ENCODE data around the gene FHIP1B. TPM values are rescaled to one million over a fixed set of nuclear protein-coding genes. Genes with fewer than 3 reads are reported as not detected.

FHIP1B gene
- total and polyA plus RNA-seq, 4 experiments from 2014 or later: 12.0 to 50.8 (median 32.7) TPM

DNA sequence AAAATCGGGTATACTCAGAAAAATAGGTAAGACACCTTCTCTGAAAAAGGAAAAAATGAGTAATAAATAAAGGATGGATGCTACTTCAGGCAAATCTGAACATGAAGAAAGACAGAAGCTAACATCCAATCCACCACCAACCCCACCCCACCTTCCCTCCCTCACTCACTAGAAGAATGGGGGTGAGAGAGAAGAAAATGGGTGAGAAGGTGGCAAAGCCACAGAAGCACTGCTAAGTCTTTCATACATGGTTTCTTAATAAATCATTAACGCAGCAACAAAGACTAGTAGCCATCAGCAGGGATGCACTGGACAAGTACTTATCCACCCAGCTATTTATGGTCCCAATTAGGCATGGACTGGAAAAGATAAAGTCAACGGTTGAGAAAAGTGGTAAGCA, 5.9 kb downstream of the FHIP1B start:
- H3K9me3 ChIP-seq (ENCODE audit: control insufficient read depth in 1 of 2, low read length in 2 of 2): no peaks in the 10 kb centered on the region
- ChIA-PET CTCF (ENCODE audit: partially characterized antibody) (interaction anchor here (1.5 kb wide), 1 partner anchor 543 kb away, joined by 4 read pairs; the partner anchor contains the start of gene TRIM5), POLR2A (ENCODE audit: partially characterized antibody) (no interaction called here)
- Mint-ChIP-seq H3K4me3 (no peak overlapping the region), H3K4me1 (peaks cover 38 to 70% (median 60%) of the 10 kb centered on the region in 4 donors), H3K9me3 (no peaks in the 10 kb centered on the region), H3K36me3 (peaks cover 12 to 24% of the 10 kb centered on the region in 2 donors), H3K27me3 (no peaks in the 10 kb centered on the region), H3K27ac (no peak overlapping the region)
- H3K27me3 ChIP-seq (ENCODE audit: insufficient read depth, low read length): no peaks in the 10 kb centered on the region
- H3K36me3 ChIP-seq (ENCODE audit: insufficient read depth, low read length): peaks cover 10% of the 10 kb centered on the region
- no peak overlapping the region for H3K4me3 ChIP-seq (ENCODE audit: low read length in 2 of 2)
- intact Hi-C loops (cut with micrococcal nuclease): no loop called here
- H3K4me1 ChIP-seq (ENCODE audit: insufficient read depth, low read length): peaks cover 23% of the 10 kb centered on the region
- no peak overlapping the region for H3K27ac ChIP-seq (ENCODE audit: low read depth, low read length)
- no peak for DNase-seq

DNA sequence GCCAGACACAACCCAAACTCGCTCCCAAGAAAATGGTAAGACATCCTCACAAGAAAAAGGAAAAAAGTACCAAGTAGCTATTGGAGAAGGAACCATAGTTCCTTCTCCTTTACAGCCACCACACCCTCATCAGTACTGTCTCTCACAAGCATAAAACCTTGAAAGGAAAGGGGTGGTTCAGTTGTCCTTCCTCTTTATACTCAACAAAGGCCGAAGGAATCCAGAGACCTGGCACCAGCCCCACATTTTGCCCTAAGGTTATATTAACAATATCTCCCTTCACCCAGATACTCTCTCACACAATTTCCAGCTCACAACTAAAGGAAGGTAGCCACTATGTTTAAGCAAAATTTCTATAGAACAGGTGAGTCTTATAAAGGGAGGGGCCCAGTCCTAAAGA, 8.5 kb downstream of the FHIP1B start:
- ChIA-PET POLR2A (ENCODE audit: partially characterized antibody) (no interaction called here), CTCF (ENCODE audit: partially characterized antibody) (interaction anchor here (1.3 kb wide), 1 partner anchor 8 kb away, joined by 4 read pairs; the partner anchor contains the start of gene FHIP1B)
- H3K27ac Mint-ChIP-seq: peak overlapping the region in 1 of 7 donors; percentile 64
- Histone ChIP-seq H3K4me1 (ENCODE audit: insufficient read depth, low read length) (peaks cover 16% of the 10 kb centered on the region), H3K27ac (ENCODE audit: low read depth, low read length) (no peak overlapping the region), H3K4me3 (ENCODE audit: low read length in 2 of 2) (no peak overlapping the region), H3K27me3 (ENCODE audit: insufficient read depth, low read length) (no peaks in the 10 kb centered on the region), H3K36me3 (ENCODE audit: insufficient read depth, low read length) (peaks cover 33% of the 10 kb centered on the region), H3K9me3 (ENCODE audit: control insufficient read depth in 1 of 2, low read length in 2 of 2) (no peaks in the 10 kb centered on the region)
- H3K36me3 Mint-ChIP-seq: peaks cover 32 to 47% of the 10 kb centered on the region in 2 donors
- intact Hi-C loops (cut with micrococcal nuclease): no loop called here
- no peak overlapping the region for H3K4me3 Mint-ChIP-seq
- no peaks in the 10 kb centered on the region for H3K27me3 Mint-ChIP-seq
- no peak for DNase-seq
- H3K9me3 Mint-ChIP-seq: no peaks in the 10 kb centered on the region
- H3K4me1 Mint-ChIP-seq: peaks cover 34 to 52% (median 44%) of the 10 kb centered on the region in 4 donors

DNA sequence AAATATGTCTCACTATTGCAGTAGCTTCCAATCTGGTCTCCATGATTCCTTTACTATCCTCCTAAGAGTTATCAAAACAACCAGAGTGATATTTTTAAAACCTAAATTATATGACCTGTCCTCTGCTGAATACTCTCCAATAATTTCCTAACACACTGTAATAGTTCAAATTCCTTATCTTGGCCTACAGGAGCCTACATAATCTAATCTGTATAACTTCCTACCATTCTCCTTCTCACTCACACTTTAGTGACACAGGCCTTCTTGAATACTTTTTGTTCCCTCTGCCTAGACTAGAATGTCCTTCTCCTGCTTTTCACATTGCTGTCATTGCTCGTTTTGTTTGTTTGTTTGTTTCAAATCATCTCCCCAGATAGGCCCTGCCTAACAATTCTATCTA, 9.4 kb downstream of the FHIP1B start:
- H3K4me1 Mint-ChIP-seq: peaks cover 32 to 49% (median 39%) of the 10 kb centered on the region in 4 donors

DNA sequence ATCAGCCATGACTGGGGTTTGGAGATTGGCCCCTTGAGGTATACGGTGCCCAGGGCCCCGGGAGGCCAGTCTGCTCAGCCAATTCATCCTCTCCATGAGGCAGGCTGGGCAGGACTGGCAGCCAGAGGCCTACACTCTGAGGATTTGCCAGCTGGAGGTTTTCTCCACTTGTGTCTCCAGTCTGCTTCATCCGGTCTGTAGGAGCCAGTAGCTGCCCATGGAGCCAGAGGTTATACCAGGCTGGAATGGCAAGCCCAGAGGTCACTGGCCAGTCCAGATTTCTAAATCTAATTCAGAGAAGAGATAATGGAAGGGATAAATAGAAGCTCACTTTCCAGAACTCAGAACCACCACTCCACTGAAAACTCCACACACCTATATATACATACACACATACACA, 10.0 kb downstream of the FHIP1B start:
- Histone ChIP-seq H3K9me3 (ENCODE audit: control insufficient read depth in 1 of 2, low read length in 2 of 2) (no peaks in the 10 kb centered on the region), H3K4me1 (ENCODE audit: insufficient read depth, low read length) (peaks cover 3% of the 10 kb centered on the region), H3K36me3 (ENCODE audit: insufficient read depth, low read length) (peaks cover 45% of the 10 kb centered on the region), H3K27me3 (ENCODE audit: insufficient read depth, low read length) (no peaks in the 10 kb centered on the region), H3K4me3 (ENCODE audit: low read length in 2 of 2) (no peak overlapping the region), H3K27ac (ENCODE audit: low read depth, low read length) (no peak overlapping the region)
- Mint-ChIP-seq H3K9me3 (no peaks in the 10 kb centered on the region), H3K36me3 (peaks cover 42 to 61% of the 10 kb centered on the region in 2 donors), H3K4me3 (no peak overlapping the region), H3K4me1 (peaks cover 27 to 49% (median 37%) of the 10 kb centered on the region in 4 donors), H3K27ac (no peak overlapping the region), H3K27me3 (no peaks in the 10 kb centered on the region)
- intact Hi-C loops (cut with micrococcal nuclease): no loop called here
- POLR2A ChIA-PET (ENCODE audit: partially characterized antibody): no interaction called here
- DNase-seq: no peak
- CTCF ChIA-PET (ENCODE audit: partially characterized antibody): no interaction called here

More for the DNA sequence above, 9.4 kb downstream of the FHIP1B start:
- Mint-ChIP-seq H3K4me3 (no peak overlapping the region), H3K36me3 (peaks cover 37 to 55% of the 10 kb centered on the region in 2 donors), H3K9me3 (no peaks in the 10 kb centered on the region), H3K27me3 (no peaks in the 10 kb centered on the region), H3K27ac (no peak overlapping the region)
- H3K4me3 ChIP-seq (ENCODE audit: low read length in 2 of 2): no peak overlapping the region
- H3K36me3 ChIP-seq (ENCODE audit: insufficient read depth, low read length): peaks cover 39% of the 10 kb centered on the region
- intact Hi-C loops (cut with micrococcal nuclease): no loop called here
- ChIA-PET POLR2A (ENCODE audit: partially characterized antibody) (no interaction called here), CTCF (ENCODE audit: partially characterized antibody) (interaction anchor here (1.3 kb wide), 1 partner anchor 9 kb away, joined by 4 read pairs; the partner anchor contains the start of gene FHIP1B)
- H3K27me3 ChIP-seq (ENCODE audit: insufficient read depth, low read length): no peaks in the 10 kb centered on the region
- H3K27ac ChIP-seq (ENCODE audit: low read depth, low read length): no peak overlapping the region
- DNase-seq: no peak
- H3K4me1 ChIP-seq (ENCODE audit: insufficient read depth, low read length): peaks cover 9% of the 10 kb centered on the region
- H3K9me3 ChIP-seq (ENCODE audit: control insufficient read depth in 1 of 2, low read length in 2 of 2): no peaks in the 10 kb centered on the region

DNA sequence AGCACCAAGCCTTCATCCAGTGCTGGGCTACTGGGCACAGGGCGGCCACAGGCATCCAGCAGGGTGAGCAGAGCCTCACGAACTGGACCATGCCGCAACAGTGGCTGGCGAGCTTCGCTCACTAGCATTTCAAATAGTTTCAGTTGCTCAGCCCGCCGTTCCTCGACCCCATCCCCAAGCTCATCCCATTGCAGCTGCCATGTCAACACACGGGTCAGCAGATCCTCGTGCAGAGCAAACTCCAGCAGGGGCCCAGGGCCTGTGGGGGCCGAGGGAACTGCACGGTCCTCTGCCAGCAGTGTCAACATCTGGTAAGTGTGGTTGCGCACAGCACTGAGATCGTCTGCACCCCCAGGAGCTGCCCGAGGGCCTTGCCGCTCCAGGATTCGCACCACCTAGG, 10.6 kb downstream of the FHIP1B start:
- CTCF ChIA-PET (ENCODE audit: partially characterized antibody): no interaction called here
- Histone ChIP-seq H3K27ac (ENCODE audit: low read depth, low read length) (no peak overlapping the region), H3K4me1 (ENCODE audit: insufficient read depth, low read length) (no peaks in the 10 kb centered on the region), H3K27me3 (ENCODE audit: insufficient read depth, low read length) (no peaks in the 10 kb centered on the region), H3K4me3 (ENCODE audit: low read length in 2 of 2) (no peak overlapping the region), H3K9me3 (ENCODE audit: control insufficient read depth in 1 of 2, low read length in 2 of 2) (no peaks in the 10 kb centered on the region), H3K36me3 (ENCODE audit: insufficient read depth, low read length) (peaks cover 50% of the 10 kb centered on the region)
- intact Hi-C loops (cut with micrococcal nuclease): no loop called here
- POLR2A ChIA-PET (ENCODE audit: partially characterized antibody): no interaction called here
- no peaks in the 10 kb centered on the region for H3K9me3 Mint-ChIP-seq
- H3K27me3 Mint-ChIP-seq: no peaks in the 10 kb centered on the region
- peaks cover 28 to 48% (median 36%) of the 10 kb centered on the region in 4 donors for H3K4me1 Mint-ChIP-seq
- no peak overlapping the region for H3K4me3 Mint-ChIP-seq
- no peak overlapping the region for H3K27ac Mint-ChIP-seq
- DNase-seq: no peak
- peaks cover 46 to 64% of the 10 kb centered on the region in 2 donors for H3K36me3 Mint-ChIP-seq

DNA sequence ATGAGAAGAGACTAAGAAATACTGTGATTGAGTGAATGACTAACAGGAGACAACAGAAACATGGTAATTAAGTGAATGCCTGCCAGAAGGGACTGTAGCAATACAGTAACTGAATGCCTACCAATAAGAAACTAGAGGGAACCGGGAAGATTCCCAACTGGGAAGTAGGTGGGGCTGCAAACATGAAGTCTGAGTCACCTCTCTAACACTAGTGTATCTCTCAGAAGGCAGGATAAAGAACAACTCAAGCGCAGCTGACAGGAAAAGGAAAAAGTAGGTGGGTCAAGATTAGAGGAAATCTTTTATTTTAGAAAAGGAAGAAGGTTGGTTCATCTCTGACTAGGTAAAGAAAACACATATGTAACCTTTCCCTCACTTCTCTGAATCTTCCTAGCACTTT, 15.1 kb downstream of the FHIP1B start:
- CTCF ChIA-PET (ENCODE audit: partially characterized antibody): no interaction called here
- Mint-ChIP-seq H3K27ac (peak overlapping the region in 4 of 7 donors; percentile 9 to 84 (median 60)), H3K9me3 (no peaks in the 10 kb centered on the region), H3K36me3 (peaks cover 57 to 82% of the 10 kb centered on the region in 2 donors), H3K27me3 (no peaks in the 10 kb centered on the region), H3K4me1 (peaks cover 9 to 17% (median 12%) of the 10 kb centered on the region in 4 donors), H3K4me3 (no peak overlapping the region)
- H3K4me1 ChIP-seq (ENCODE audit: insufficient read depth, low read length): no peaks in the 10 kb centered on the region
- H3K27ac ChIP-seq (ENCODE audit: low read depth, low read length): no peak overlapping the region
- no peaks in the 10 kb centered on the region for H3K9me3 ChIP-seq (ENCODE audit: control insufficient read depth in 1 of 2, low read length in 2 of 2)
- no peak for DNase-seq
- intact Hi-C loops (cut with micrococcal nuclease): no loop called here
- no peaks in the 10 kb centered on the region for H3K27me3 ChIP-seq (ENCODE audit: insufficient read depth, low read length)
- no peak overlapping the region for H3K4me3 ChIP-seq (ENCODE audit: low read length in 2 of 2)
- POLR2A ChIA-PET (ENCODE audit: partially characterized antibody): no interaction called here
- H3K36me3 ChIP-seq (ENCODE audit: insufficient read depth, low read length): peaks cover 72% of the 10 kb centered on the region

DNA sequence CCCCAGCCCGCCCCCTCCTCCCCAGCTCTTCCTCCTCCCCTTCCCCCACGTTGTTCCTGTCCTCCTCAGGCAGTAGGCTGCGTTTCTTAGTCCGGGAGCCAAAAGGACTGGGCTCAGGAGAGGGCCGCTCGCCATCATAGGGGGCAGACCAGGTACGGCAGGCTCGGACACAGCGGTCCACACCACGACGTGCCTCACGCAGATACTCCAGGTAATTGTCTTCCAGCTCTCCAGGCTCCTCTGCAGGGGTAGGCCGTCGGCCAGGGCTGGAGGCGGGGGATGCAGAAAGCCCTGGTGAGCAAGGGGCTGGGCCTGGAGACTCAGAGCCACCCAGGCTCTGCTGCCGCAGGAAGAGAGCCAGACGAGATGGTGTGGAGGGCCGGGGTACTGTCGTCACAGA, 16.7 kb downstream of the FHIP1B start:
- Histone ChIP-seq H3K27ac (ENCODE audit: low read depth, low read length) (no peak overlapping the region), H3K4me3 (ENCODE audit: low read length in 2 of 2) (no peak overlapping the region), H3K36me3 (ENCODE audit: insufficient read depth, low read length) (peaks cover 70% of the 10 kb centered on the region), H3K9me3 (ENCODE audit: control insufficient read depth in 1 of 2, low read length in 2 of 2) (no peaks in the 10 kb centered on the region), H3K27me3 (ENCODE audit: insufficient read depth, low read length) (no peaks in the 10 kb centered on the region), H3K4me1 (ENCODE audit: insufficient read depth, low read length) (no peaks in the 10 kb centered on the region)
- Mint-ChIP-seq H3K27ac (no peak overlapping the region), H3K27me3 (no peaks in the 10 kb centered on the region), H3K36me3 (peaks cover 52 to 72% of the 10 kb centered on the region in 2 donors), H3K4me3 (no peak overlapping the region), H3K4me1 (peaks cover 9 to 17% (median 12%) of the 10 kb centered on the region in 4 donors), H3K9me3 (no peaks in the 10 kb centered on the region)
- intact Hi-C loops (cut with micrococcal nuclease): no loop called here
- no peak for DNase-seq
- ChIA-PET CTCF (ENCODE audit: partially characterized antibody) (no interaction called here), POLR2A (ENCODE audit: partially characterized antibody) (no interaction called here)

All from CD4-positive, alpha-beta memory T cell (primary cell).